Fibroblast of lung (primary cell): ENCODE results near the gene PUSL1. TPM values are rescaled to one million over a fixed set of nuclear protein-coding genes. Genes with fewer than 3 reads are reported as not detected.

Experiments
- DNase-seq, 2 donors: peaks; one replicate each; pipeline versions ENCODE4 v3.0.0 to v3.0.0-alpha.2; 2010; ENCODE audit warnings: low read depth in 2 of 2
- H2AFZ ChIP-seq: 2 replicates; pipeline ENCODE4 v1.5.1; 2012; ENCODE audit warnings: low read length, control low read depth, inconsistent platforms
- H3K27ac ChIP-seq: 2 replicates; pipeline ENCODE4 v1.5.1; 2011; ENCODE audit warnings: low read length, control low read depth; ENCODE audit not compliant: insufficient read depth
- H3K27me3 ChIP-seq: 2 replicates; pipeline ENCODE4 v1.5.1; 2011; ENCODE audit warnings: mild to moderate bottlenecking, low read length; ENCODE audit not compliant: control insufficient read depth, insufficient read depth
- H3K36me3 ChIP-seq: 2 replicates; pipeline ENCODE4 v1.5.1; 2011; ENCODE audit warnings: low read length; ENCODE audit not compliant: control insufficient read depth, insufficient read depth
- H3K4me1 ChIP-seq: 2 replicates; pipeline ENCODE4 v1.5.1; 2011; ENCODE audit warnings: low read length; ENCODE audit not compliant: control insufficient read depth, insufficient read depth; ENCODE audit errors: extremely low read depth
- H3K4me2 ChIP-seq: 2 replicates; pipeline ENCODE4 v1.5.1; 2011; ENCODE audit warnings: low read length, control low read depth; ENCODE audit not compliant: insufficient read depth; ENCODE audit errors: extremely low read depth
- H3K4me3 ChIP-seq, 4 experiments: fragments of 200-600 bp in 1 of 4; sonication (generic) in 1 of 4; replicated peaks in 1 of 4; 2 replicates each; pipeline ENCODE4 v1.5.1; 2011 to 2016; ENCODE audit warnings: low read length in 4 of 4, low read depth in 3 of 4, mild to moderate bottlenecking in 3 of 4, control low read depth in 2 of 4, inconsistent platforms in 1 of 4, mixed read lengths in 1 of 4; ENCODE audit not compliant: insufficient read depth in 1 of 4; ENCODE audit errors: control extremely low read depth in 1 of 4
- H3K79me2 ChIP-seq: 2 replicates; pipeline ENCODE4 v1.5.1; 2012; ENCODE audit warnings: mild to moderate bottlenecking, low read length, inconsistent platforms; ENCODE audit not compliant: control insufficient read depth, insufficient read depth
- H3K9ac ChIP-seq: 2 replicates; pipeline ENCODE4 v1.5.1; 2011; ENCODE audit warnings: mild to moderate bottlenecking, low read length, control low read depth; ENCODE audit not compliant: insufficient read depth
- H3K9me3 ChIP-seq: 2 replicates; pipeline ENCODE4 v1.5.1; 2012; ENCODE audit warnings: low read depth, low read length; ENCODE audit not compliant: control insufficient read depth, insufficient read depth
- H4K20me1 ChIP-seq: 2 replicates; pipeline ENCODE4 v1.5.1; 2011; ENCODE audit warnings: low read length; ENCODE audit not compliant: control insufficient read depth, insufficient read depth; ENCODE audit errors: extremely low read depth
- EZH2 ChIP-seq: IDR thresholded peaks from 2 replicates; pipeline ENCODE4 v1.5.1; 2012; ENCODE audit warnings: low read length, control low read depth, mild to moderate bottlenecking; ENCODE audit errors: missing control alignments
- polyA plus RNA-seq, 2 donors: library from polyadenylated mRNA; depleted of rRNA in 1 of 2; stranded (reverse) in 1 of 2; unstranded in 1 of 2; fragments of >200 nt; gene quantifications; 2 replicates each; pipeline ENCODE4 v1.2.1, GENCODE V29; 2011 to 2012; ENCODE audit warnings: missing spikeins in 1 of 2
- total RNA-seq: library from RNA; depleted of rRNA; stranded (reverse); fragments of >200 nt; gene quantifications from 2 replicates; pipeline ENCODE4 v1.2.1, GENCODE V29; 2014
- TF ChIP-seq, protein P1 (sequence below), 2 donors: IDR thresholded peaks in 1 of 2; conservative IDR thresholded peaks in 1 of 2; 1 replicate in 1 of 2; 2 replicates in 1 of 2; pipeline ENCODE4 v1.5.1; 2011 to 2012; ENCODE audit warnings: low read length in 2 of 2, control low read depth in 1 of 2, inconsistent platforms in 1 of 2, low read depth in 1 of 2, mild to moderate bottlenecking in 1 of 2

PUSL1 gene
- total and polyA plus RNA-seq, 2 donors (not counting 1 experiment from before 2014, with no cell fraction given) = 7.1 to 12.7 TPM

DNA sequence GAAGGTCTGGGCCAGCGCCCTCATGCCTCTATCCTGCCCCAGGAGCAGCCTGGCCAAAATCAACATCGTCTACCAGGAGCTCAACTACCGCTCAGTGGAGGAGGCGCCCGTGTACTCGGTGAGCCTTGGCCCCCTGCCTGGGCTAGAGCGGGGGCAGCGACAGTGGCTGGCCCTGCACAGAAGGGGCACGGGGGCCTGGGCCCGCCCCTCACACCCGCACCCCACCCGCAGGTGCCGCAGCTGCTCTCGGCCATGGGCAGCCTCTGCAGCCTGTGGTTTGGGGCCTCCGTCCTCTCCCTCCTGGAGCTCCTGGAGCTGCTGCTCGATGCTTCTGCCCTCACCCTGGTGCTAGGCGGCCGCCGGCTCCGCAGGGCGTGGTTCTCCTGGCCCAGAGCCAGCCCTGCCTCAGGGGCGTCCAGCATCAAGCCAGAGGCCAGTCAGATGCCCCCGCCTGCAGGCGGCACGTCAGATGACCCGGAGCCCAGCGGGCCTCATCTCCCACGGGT is 17.3 kb upstream of the PUSL1 start:
- Histone ChIP-seq H3K9me3 (no peaks in the 10 kb centered on the region), H3K27ac (no peak overlapping the region), H3K27me3 (no peaks in the 10 kb centered on the region), H3K36me3 (peaks cover 18% of the 10 kb centered on the region), H3K79me2 (no peaks in the 10 kb centered on the region), H2AFZ (no peak overlapping the region), H3K4me1 (no peaks in the 10 kb centered on the region), H4K20me1 (no peaks in the 10 kb centered on the region), H3K4me3 (no peak overlapping the region), H3K4me2 (no peak overlapping the region), H3K9ac (no peak overlapping the region)
- DNase-seq = no peak
- TF ChIP-seq, protein P1, sequence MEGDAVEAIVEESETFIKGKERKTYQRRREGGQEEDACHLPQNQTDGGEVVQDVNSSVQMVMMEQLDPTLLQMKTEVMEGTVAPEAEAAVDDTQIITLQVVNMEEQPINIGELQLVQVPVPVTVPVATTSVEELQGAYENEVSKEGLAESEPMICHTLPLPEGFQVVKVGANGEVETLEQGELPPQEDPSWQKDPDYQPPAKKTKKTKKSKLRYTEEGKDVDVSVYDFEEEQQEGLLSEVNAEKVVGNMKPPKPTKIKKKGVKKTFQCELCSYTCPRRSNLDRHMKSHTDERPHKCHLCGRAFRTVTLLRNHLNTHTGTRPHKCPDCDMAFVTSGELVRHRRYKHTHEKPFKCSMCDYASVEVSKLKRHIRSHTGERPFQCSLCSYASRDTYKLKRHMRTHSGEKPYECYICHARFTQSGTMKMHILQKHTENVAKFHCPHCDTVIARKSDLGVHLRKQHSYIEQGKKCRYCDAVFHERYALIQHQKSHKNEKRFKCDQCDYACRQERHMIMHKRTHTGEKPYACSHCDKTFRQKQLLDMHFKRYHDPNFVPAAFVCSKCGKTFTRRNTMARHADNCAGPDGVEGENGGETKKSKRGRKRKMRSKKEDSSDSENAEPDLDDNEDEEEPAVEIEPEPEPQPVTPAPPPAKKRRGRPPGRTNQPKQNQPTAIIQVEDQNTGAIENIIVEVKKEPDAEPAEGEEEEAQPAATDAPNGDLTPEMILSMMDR (conservative IDR thresholded peaks at IDR 0.05 in 1 of 2, IDR thresholded peaks at IDR 0.05 in 1 of 2; ENCODE audit: low read depth in 1 of 2, low read length in 2 of 2) = no peak
- no peak for TF ChIP-seq EZH2

DNA sequence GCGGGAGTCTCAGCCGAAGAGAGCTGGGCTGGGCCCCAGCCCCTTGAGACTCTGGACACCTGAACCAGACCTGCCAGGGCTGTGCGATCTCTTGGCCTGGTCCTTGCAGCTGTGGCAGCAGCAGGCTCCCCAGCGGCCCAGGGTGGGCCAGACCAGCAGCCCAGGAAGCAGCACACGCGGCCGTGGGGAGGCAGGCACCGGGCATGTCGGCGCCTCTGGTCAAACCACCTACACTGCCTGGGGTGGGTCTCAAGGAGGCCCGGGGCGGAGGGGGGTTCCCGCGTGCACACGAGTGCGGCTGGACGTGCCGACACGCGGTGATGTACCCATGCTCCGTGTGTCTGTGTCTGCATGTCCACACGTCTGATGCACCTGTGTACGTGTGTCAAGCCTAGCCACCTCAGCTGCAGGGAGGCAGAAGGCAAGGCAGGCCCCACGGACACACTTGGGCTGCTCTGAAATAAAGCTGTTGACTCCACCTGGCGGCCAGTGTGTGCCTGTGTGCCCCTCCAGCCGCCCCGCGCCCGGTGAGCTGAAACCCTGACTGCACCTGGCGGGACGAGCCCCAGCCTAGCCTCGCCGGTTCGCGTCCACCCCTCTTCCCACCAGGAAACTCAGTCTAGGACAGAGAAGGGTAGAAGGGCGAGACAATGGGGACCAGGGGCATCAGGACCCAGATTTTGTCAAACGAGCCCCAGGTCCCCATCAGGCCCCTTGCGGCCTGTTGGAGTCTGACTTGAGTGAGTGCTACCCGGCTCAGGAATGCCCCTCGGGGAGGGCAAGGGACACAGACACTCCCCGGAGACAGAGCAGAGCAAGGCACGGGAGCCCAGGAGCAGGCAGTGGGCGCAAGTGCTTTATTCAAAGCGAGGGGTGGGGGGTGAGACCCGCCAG is 16.6 kb upstream of the PUSL1 start:
- no peaks in the 10 kb centered on the region for H3K9me3 ChIP-seq
- TF ChIP-seq, protein P1 (conservative IDR thresholded peaks at IDR 0.05 in 1 of 2, IDR thresholded peaks at IDR 0.05 in 1 of 2; ENCODE audit: low read depth in 1 of 2, low read length in 2 of 2) = peak; percentile 37 to 57
- TF ChIP-seq EZH2 = no peak
- H4K20me1 ChIP-seq = no peaks in the 10 kb centered on the region
- H3K4me3 ChIP-seq = no peak overlapping the region
- H3K27ac ChIP-seq = no peak overlapping the region
- no peaks in the 10 kb centered on the region for H3K4me1 ChIP-seq
- H3K27me3 ChIP-seq = no peaks in the 10 kb centered on the region
- no peak overlapping the region for H2AFZ ChIP-seq
- H3K36me3 ChIP-seq = peaks cover 23% of the 10 kb centered on the region
- no peaks in the 10 kb centered on the region for H3K79me2 ChIP-seq
- no peak overlapping the region for H3K4me2 ChIP-seq
- DNase-seq = peak; percentile 59 to 61
- no peak overlapping the region for H3K9ac ChIP-seq

DNA sequence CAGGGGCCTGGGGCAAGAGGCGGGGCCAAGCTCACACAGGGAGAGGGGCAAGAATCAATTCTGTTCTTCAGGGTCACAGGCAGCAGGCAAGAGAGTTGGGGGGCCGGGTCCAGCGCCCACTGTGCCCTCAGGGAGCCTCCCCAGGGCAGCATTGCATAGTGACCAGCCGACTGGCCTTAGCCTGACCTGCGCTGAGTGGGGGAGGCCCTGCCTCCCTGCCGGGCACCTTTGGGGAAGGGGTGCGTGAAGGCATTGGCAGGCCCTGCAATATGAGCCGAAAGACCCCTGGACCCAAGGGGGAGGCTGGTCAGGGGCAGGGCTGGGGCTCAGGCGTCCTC is 16.0 kb upstream of the PUSL1 start:
- no peaks in the 10 kb centered on the region for H3K27me3 ChIP-seq
- peaks cover 24% of the 10 kb centered on the region for H3K36me3 ChIP-seq
- TF ChIP-seq, protein P1 (conservative IDR thresholded peaks at IDR 0.05 in 1 of 2, IDR thresholded peaks at IDR 0.05 in 1 of 2; ENCODE audit: low read depth in 1 of 2, low read length in 2 of 2) = no peak
- no peak for TF ChIP-seq EZH2
- DNase-seq = no peak
- H2AFZ ChIP-seq = no peak overlapping the region
- no peak overlapping the region for H3K9ac ChIP-seq
- no peak overlapping the region for H3K4me3 ChIP-seq
- H3K79me2 ChIP-seq = no peaks in the 10 kb centered on the region
- no peak overlapping the region for H3K4me2 ChIP-seq
- H3K4me1 ChIP-seq = no peaks in the 10 kb centered on the region
- no peaks in the 10 kb centered on the region for H3K9me3 ChIP-seq
- no peaks in the 10 kb centered on the region for H4K20me1 ChIP-seq
- no peak overlapping the region for H3K27ac ChIP-seq
